PC-3 (cell line): Measurements from ENCODE around the gene FHL3.

Source experiments
- EZH2 ChIP-seq: fragments of 300-600 bp; sonication (generic); IDR thresholded peaks from one replicate; pipeline ENCODE4 v1.6.1; 2017; ENCODE audit warnings: antibody characterized with exemption, mild to moderate bottlenecking, low read length; ENCODE audit not compliant: unreplicated experiment
- EZH2phosphoT487 ChIP-seq: fragments of 300-600 bp; sonication (generic); IDR thresholded peaks from 2 replicates; pipeline ENCODE4 v1.6.1; 2018; ENCODE audit warnings: mild to moderate bottlenecking, antibody characterized with exemption, low read length, borderline replicate concordance
- TF ChIP-seq, protein P1 (sequence below): fragments of 300-600 bp; sonication (generic); conservative IDR thresholded peaks from 2 replicates; pipeline ENCODE4 v1.5.1; 2017; ENCODE audit warnings: antibody characterized with exemption, low read depth, mild to moderate bottlenecking, low read length

DNA sequence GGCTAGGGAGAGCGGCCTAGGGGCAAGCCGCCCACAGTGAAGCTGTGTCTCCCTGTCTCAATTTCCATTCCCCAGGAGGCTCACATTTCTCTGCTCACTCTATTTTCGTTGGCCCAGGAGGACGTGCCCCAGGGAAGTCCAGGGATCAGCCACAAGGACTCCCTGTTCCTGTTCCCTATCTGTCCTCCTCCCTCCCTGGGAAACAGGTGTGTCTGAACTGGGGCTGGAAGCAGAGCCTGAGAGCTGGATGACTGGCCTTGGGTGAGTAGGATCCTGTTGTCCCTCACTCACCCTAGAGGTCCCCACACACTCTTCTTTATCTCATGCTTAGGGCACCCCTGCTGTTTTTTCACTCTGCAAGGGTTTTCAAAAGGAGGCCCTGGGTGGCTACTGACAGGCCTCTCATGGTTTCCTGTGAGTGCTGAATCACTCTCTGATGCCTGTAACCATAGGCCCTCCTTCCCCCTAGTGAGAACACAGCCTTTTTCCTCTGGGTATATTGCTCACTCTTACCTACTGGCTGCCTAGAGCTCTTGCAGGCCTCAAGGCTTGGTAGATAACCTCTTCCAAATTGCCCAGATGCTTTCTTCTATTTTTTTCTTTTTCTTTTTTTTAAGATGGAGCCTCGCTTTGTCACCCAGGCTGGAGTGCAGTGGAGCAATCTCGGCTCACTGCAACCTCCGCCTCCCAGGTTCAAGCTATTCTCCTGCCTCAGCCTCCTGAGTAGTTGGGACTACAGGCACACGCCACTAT, 4.0 kb upstream of the FHL3 start:
- TF ChIP-seq, protein P1, sequence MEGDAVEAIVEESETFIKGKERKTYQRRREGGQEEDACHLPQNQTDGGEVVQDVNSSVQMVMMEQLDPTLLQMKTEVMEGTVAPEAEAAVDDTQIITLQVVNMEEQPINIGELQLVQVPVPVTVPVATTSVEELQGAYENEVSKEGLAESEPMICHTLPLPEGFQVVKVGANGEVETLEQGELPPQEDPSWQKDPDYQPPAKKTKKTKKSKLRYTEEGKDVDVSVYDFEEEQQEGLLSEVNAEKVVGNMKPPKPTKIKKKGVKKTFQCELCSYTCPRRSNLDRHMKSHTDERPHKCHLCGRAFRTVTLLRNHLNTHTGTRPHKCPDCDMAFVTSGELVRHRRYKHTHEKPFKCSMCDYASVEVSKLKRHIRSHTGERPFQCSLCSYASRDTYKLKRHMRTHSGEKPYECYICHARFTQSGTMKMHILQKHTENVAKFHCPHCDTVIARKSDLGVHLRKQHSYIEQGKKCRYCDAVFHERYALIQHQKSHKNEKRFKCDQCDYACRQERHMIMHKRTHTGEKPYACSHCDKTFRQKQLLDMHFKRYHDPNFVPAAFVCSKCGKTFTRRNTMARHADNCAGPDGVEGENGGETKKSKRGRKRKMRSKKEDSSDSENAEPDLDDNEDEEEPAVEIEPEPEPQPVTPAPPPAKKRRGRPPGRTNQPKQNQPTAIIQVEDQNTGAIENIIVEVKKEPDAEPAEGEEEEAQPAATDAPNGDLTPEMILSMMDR, result no peak
- no peak for TF ChIP-seq EZH2
- TF ChIP-seq EZH2phosphoT487, result no peak
